ENCODE results near the gene VWA3A. TPM values are rescaled to one million over a fixed set of nuclear protein-coding genes. Genes with fewer than 3 reads are reported as not detected.

Gene VWA3A
- total and polyA plus RNA-seq, 2 experiments from 2014 or later = 0.45 TPM; not detected in 1

DNA sequence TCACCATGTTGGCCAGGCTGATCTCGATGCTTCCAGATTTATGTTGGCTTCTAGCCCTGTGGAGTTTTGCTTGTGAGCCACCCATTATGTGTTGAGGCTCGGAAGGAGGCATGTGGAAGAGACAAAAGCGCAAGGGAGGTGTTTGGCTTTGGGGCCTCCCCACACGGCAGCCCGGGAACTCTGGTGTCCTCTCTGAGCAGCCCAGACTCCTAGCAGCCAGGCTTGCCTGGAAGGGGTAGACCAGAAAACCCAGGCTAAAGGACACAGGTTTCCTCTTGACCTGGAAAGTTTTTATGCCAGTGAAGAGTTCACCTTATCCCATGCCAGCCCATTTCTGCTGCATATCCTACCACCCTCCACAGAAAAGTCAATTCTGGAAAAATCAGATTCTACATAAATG lies 91.0 kb downstream of the VWA3A start (continued):
- no peak for TF ChIP-seq EZH2 (IDR thresholded peaks at IDR 0.05; ENCODE audit: low read depth, unreplicated experiment)

DNA sequence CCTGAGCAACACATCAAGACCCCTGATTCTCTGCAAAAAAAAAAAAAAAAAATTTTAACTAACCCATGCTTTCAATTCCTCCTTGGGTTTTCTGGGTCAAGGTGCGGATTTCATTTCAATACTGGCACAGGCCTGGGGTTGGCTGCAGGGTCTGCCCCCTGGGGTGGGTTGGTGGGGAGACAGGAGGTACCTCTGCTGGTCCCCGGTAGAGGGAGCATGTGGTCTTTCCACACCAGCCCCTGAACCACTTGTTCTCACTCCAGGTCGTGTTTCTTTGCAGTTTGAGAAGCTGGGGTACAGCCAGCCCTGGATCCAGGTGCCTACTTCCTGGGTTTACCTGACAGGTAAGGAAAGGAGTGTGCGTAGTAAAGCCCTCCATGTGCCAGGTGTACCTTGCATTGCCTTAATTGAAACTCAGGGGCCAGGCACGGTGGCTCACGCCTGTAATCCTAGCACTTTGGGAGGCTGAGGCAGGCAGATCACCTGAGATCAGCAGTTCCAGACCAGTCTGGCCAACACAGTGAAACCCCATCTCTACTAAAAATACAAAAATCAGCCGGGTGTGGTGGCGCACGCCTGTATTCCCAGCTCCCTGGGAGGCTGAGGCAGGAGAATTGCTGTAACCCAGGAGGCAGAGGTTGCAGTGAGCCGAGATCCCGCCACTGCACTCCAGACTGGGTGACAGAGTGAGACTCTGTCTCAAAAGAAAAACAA lies 91.7 kb downstream of the VWA3A start:
- Histone ChIP-seq H3K9me2 (ENCODE audit: insufficient read depth) (no peaks in the 10 kb centered on the region), H3K27me3 (ENCODE audit: insufficient read depth) (no peaks in the 10 kb centered on the region), H2AFZ (peak overlapping the region; percentile 76; the same call in 1 of the 2 replicates), H3K27ac (ENCODE audit: low read depth) (no peak overlapping the region), H3K4me3 (no peak overlapping the region), H3K4me1 (ENCODE audit: insufficient read depth) (peaks cover 4% of the 10 kb centered on the region; the same call in 1 of the 2 replicates), H4K20me1 (replicated peaks; ENCODE audit: insufficient read depth) (no peaks in the 10 kb centered on the region), H3F3A (replicated peaks; ENCODE audit: low read depth) (peaks cover under 1% of the 10 kb centered on the region; the same call in 1 of the 2 replicates), H3K4me2 (no peak overlapping the region), H3K36me3 (ENCODE audit: insufficient read depth) (no peaks in the 10 kb centered on the region), H3K79me2 (replicated peaks; ENCODE audit: insufficient read depth) (no peaks in the 10 kb centered on the region)
- Mint-ChIP-seq H3K27me3 (ENCODE audit: insufficient read depth, low read depth, poor library complexity) (peaks cover 11% of the 10 kb centered on the region), H3K36me3 (ENCODE audit: low read depth) (no peaks in the 10 kb centered on the region), H3K4me1 (peaks cover 9% of the 10 kb centered on the region), H3K4me3 (no peak overlapping the region), H3K9me3 (no peaks in the 10 kb centered on the region), H3K27ac (no peak overlapping the region)
- DNase-seq (ENCODE audit: low spot score) = peak; percentile 75
- ATAC-seq = peak; percentile 67
- no peak for TF ChIP-seq CREB1 (CRISPR knock-in tag; IDR thresholded peaks at IDR 0.05; ENCODE audit: low read depth)
- TF ChIP-seq, protein P1, sequence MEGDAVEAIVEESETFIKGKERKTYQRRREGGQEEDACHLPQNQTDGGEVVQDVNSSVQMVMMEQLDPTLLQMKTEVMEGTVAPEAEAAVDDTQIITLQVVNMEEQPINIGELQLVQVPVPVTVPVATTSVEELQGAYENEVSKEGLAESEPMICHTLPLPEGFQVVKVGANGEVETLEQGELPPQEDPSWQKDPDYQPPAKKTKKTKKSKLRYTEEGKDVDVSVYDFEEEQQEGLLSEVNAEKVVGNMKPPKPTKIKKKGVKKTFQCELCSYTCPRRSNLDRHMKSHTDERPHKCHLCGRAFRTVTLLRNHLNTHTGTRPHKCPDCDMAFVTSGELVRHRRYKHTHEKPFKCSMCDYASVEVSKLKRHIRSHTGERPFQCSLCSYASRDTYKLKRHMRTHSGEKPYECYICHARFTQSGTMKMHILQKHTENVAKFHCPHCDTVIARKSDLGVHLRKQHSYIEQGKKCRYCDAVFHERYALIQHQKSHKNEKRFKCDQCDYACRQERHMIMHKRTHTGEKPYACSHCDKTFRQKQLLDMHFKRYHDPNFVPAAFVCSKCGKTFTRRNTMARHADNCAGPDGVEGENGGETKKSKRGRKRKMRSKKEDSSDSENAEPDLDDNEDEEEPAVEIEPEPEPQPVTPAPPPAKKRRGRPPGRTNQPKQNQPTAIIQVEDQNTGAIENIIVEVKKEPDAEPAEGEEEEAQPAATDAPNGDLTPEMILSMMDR (conservative IDR thresholded peaks at IDR 0.05; ENCODE audit: low read depth in 2 of 2) = peak; percentile 52 to 59

DNA sequence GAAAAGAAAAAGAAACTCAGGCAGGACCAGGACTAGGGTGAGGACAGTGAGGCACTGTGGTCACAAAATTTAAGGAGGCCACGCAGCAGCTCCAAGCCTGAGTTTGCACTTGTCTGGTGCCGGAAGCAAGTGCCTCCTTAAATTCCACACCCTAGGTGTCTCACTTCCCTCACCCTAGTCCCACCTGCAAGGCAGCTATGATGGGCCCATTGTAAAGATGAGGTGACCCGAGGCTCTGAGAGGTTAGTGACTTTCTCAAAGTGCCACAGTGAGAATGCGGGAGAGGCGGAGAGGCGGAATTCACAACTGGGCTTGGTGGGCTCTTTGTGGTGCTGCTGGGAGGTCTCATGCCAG lies 92.3 kb downstream of the VWA3A start:
- Mint-ChIP-seq H3K27ac (no peak overlapping the region), H3K4me3 (no peak overlapping the region), H3K27me3 (ENCODE audit: insufficient read depth, low read depth, poor library complexity) (peaks cover 15% of the 10 kb centered on the region), H3K36me3 (ENCODE audit: low read depth) (no peaks in the 10 kb centered on the region), H3K9me3 (no peaks in the 10 kb centered on the region), H3K4me1 (peaks cover 14% of the 10 kb centered on the region)
- Histone ChIP-seq H2AFZ (no peak overlapping the region), H3K4me2 (no peak overlapping the region), H3K9me2 (ENCODE audit: insufficient read depth) (no peaks in the 10 kb centered on the region), H3K36me3 (ENCODE audit: insufficient read depth) (no peaks in the 10 kb centered on the region), H3K79me2 (replicated peaks; ENCODE audit: insufficient read depth) (no peaks in the 10 kb centered on the region), H3K4me3 (no peak overlapping the region), H3K4me1 (ENCODE audit: insufficient read depth) (peaks cover 10% of the 10 kb centered on the region; the same call in 1 of the 2 replicates), H3K27ac (ENCODE audit: low read depth) (no peak overlapping the region), H3K27me3 (ENCODE audit: insufficient read depth) (no peaks in the 10 kb centered on the region), H3F3A (replicated peaks; ENCODE audit: low read depth) (peaks cover 5% of the 10 kb centered on the region; the same call in 1 of the 2 replicates), H4K20me1 (replicated peaks; ENCODE audit: insufficient read depth) (no peaks in the 10 kb centered on the region)
- DNase-seq (ENCODE audit: low spot score) = no peak
- ATAC-seq = no peak
- TF ChIP-seq NANOG (IDR thresholded peaks at IDR 0.05; ENCODE audit: borderline replicate concordance) = no peak
- TF ChIP-seq, protein P1 (conservative IDR thresholded peaks at IDR 0.05; ENCODE audit: low read depth in 2 of 2) = peak in 1 of 2 experiments; percentile 23; a peak in 1 of 4 replicates
